Stimulated activated CD8-positive, alpha-beta memory T cell treated with anti-CD3 and anti-CD28 coated beads, Interleukin-15, amount 100 ng/mL, for 24 hours (primary cell): Measurements from ENCODE around the gene RBM25.
"Not testable (repeated sequence)": the region's sequence is repeated elsewhere in the genome, so short reads cannot be mapped to it uniquely, and the experiment has no call there.

Source experiments
- DNase-seq: peaks from one replicate; pipeline ENCODE4 v3.0.0-alpha.2; 2020; ENCODE audit warnings: low read depth

RBM25 gene

GRCh38 chr14:73168691-73169090 lies 110.4 kb downstream of the RBM25 start:
- DNase-seq: no peak

GRCh38 chr14:73169855-73170254 lies 111.5 kb downstream of the RBM25 start:
- DNase-seq: not testable (repeated sequence)

DNA sequence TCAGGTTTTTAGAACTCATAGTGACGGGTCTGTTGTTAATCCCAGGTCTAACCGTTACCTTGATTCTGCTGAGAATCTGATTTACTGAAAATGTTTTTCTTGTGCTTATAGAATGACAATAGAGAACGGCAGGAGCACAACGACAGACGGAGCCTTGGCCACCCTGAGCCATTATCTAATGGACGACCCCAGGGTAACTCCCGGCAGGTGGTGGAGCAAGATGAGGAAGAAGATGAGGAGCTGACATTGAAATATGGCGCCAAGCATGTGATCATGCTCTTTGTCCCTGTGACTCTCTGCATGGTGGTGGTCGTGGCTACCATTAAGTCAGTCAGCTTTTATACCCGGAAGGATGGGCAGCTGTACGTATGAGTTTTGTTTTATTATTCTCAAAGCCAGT lies 112.4 kb downstream of the RBM25 start:
- no peak for DNase-seq

GRCh38 chr14:73172500-73172899 lies 114.2 kb downstream of the RBM25 start:
- DNase-seq: no peak

DNA sequence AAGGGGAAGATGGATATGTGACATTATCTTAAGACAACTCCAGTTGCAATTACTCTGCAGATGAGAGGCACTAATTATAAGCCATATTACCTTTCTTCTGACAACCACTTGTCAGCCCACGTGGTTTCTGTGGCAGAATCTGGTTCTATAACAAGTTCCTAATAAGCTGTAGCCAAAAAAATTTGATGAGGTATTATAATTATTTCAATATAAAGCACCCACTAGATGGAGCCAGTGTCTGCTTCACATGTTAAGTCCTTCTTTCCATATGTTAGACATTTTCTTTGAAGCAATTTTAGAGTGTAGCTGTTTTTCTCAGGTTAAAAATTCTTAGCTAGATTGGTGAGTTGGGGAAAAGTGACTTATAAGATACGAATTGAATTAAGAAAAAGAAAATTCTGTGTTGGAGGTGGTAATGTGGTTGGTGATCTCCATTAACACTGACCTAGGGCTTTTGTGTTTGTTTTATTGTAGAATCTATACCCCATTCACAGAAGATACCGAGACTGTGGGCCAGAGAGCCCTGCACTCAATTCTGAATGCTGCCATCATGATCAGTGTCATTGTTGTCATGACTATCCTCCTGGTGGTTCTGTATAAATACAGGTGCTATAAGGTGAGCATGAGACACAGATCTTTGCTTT lies 114.9 kb downstream of the RBM25 start:
- DNase-seq: no peak
